AG10803 (cell line): ENCODE results near the gene CNNM3.

Experiments used
- DNase-seq: peaks from one replicate; pipeline ENCODE4 v3.0.0; 2010; ENCODE audit warnings: low read depth
- H3K4me3 ChIP-seq: 2 replicates; pipeline ENCODE4 v1.5.1; 2011; ENCODE audit warnings: mild to moderate bottlenecking, low read length, control low read depth
- CTCF ChIP-seq: conservative IDR thresholded peaks from 2 replicates; pipeline ENCODE4 v1.5.1; 2011; ENCODE audit warnings: mild to moderate bottlenecking, low read length, control low read depth, inconsistent platforms

Gene CNNM3

GRCh38 chr2:96866986-96867755 lies 51.1 kb downstream of the CNNM3 start:
- TF ChIP-seq CTCF = no peak
- peak overlapping the region; percentile 88 for H3K4me3 ChIP-seq
- DNase-seq = no peak

DNA sequence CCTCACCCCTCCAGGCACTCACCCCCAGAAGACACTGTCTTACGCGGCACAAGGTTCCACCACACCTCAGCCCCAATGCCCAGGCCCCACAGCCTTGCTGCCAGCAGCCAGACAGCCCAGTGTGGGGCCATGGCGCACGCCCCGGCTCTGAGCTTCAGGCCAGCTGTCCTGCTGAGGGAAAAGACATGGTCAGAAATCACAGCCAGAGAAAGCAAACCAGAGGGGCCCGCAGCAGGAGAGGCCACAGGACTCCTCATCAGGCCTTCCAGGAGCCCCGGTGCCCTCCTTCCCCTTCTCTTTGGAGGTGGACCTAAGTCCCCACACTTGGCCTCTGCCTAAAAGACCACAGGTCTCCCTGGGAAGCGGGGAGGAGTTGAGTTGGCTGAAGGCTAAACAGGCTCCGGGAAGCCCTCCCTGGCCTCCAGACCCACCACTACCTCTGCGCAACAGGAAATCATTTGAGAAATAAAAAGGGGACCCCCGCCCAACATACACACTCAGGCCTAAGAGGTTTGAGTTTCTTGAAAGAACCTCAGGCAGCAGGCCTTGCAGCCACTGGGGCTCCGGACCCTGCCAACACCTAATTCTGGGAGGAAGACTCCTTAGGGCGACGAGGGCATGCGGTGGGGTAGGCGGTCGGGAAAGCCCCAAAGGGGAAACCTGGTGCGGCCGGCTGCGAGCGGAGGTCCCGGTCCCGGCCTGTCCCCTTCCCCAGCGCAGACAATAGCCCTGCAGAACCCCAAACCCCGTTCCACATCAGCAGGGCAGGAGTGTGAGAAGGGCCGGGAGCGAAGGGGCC lies 51.9 kb downstream of the CNNM3 start:
- peak overlapping the region; percentile 88 for H3K4me3 ChIP-seq
- DNase-seq = no peak
- no peak for TF ChIP-seq CTCF

DNA sequence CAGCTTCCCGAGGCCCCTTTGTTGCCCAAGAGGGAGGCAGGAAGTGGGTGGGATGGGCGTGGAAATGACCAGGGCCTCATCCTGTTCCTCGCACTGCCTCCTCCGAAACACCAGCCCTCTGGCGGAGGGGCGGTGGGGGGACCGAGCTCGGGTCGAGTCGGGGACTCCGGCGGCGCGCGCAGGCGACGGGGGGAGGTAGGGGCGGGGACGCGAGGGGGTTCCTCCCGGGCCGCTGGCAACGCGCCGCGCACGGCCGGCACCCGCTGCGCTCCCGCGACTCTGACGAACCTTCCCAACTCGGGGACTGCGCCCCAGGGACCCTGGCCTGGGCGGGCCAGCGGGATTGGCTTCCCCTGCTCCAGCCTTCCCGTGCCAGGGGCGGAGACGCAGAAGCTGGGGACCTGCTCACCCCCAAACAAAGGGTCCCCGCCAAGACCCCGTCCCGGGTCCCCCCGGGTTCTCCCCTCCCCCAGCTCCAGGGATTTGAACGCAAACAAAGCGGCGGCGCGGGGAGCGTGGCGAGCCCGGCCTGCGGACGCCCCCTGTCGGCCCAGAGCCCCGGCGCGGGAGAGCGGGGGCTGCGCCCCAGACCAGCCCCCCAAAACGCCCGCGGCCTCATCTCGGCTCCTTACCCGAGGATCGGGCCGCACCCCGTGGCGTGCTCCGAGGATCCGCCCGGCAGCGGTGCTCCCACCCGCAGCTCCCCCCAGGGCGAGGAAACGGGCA lies 52.6 kb downstream of the CNNM3 start:
- H3K4me3 ChIP-seq = peak overlapping the region; percentile 88
- peak; percentile 39 for TF ChIP-seq CTCF
- DNase-seq = peak; percentile 90

DNA sequence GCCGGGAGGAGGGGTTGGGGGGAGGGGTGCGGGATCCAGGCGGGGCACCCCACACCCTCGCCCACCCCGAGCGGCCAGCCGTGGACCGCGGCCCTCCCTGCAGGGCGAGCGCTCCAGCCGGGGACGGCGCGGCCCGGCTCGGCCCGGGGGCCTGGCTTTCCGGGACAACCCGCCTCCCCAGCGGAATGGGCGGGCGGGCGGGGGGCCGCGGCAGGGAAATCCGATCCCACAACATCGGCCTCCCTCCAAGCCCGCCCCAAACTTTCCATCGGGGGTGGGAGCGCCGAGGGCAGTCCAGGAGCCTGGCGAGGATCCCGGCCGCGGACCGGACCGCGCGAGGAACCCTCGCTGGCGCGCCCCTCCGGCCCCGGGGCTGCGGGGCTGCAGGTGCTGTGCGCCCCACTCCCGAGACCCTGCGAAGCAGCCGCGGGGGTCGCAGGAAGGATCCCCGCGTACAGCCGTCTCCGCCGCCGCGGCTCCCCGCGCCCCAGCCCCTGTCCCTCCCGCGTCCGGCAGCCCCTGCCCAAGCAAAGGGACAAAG lies 53.3 kb downstream of the CNNM3 start:
- DNase-seq = peak; percentile 71
- H3K4me3 ChIP-seq = peak overlapping the region; percentile 88
- no peak for TF ChIP-seq CTCF

GRCh38 chr2:96869822-96870625 lies 54.0 kb downstream of the CNNM3 start, which contains the start of gene SEMA4C:
TSS of gene SEMA4C (minus strand) at chr2:96870080. CDS start at chr2:96867886, 2,194 bp downstream.
- TF ChIP-seq CTCF = no peak
- no peak for DNase-seq
- peak within 1 kb of the TSS; percentile 88 for H3K4me3 ChIP-seq

- H3K4me3 ChIP-seq = peak overlapping the region; percentile 88
- no peak for TF ChIP-seq CTCF
- no peak for DNase-seq
These were observed 54.7 kb downstream of the CNNM3 start for GRCh38 chr2:96870626-96871255.
